Lower lobe of right lung (tissue), 2 donors: Measurements from ENCODE around the gene ICAM1. TPM values are rescaled to one million over a fixed set of nuclear protein-coding genes. Genes with fewer than 3 reads are reported as not detected.

ENCODE experiments used
- ATAC-seq, 2 donors: fragments of 200-7000 bp; cut with Tn5 transposase; one replicate each; pipeline ENCODE4 v1.9.1; 2020 to 2022; ENCODE audit warnings: mild to moderate bottlenecking in 2 of 2, moderate library complexity in 2 of 2
- DNase-seq: peaks from one replicate; pipeline ENCODE4 v3.0.0-alpha.2; 2020
- H3K27ac ChIP-seq: fragments of 200-600 bp; one replicate; pipeline ENCODE4 v1.8.0; 2022
- H3K27me3 ChIP-seq: fragments of 200-600 bp; one replicate; pipeline ENCODE4 v1.8.0; 2022; ENCODE audit warnings: low read depth
- H3K36me3 ChIP-seq: fragments of 200-600 bp; one replicate; pipeline ENCODE4 v1.8.0; 2022; ENCODE audit warnings: mild to moderate bottlenecking
- H3K4me1 ChIP-seq: fragments of 200-600 bp; one replicate; pipeline ENCODE4 v1.8.0; 2022
- H3K4me3 ChIP-seq: fragments of 200-600 bp; one replicate; pipeline ENCODE4 v1.8.0; 2022; ENCODE audit warnings: mild to moderate bottlenecking
- H3K9me3 ChIP-seq: fragments of 200-600 bp; one replicate; pipeline ENCODE4 v1.8.0; 2022
- intact Hi-C: fragments of 100-400 bp; cut with DNase I; formaldehyde crosslinking; loops from one replicate; pipeline ENCODE4 v1.11.0; 2022
- total RNA-seq: library from RNA; stranded (reverse); fragmentation: NEBNext Ultra II Directional; extraction: Animal tissue kit (Norgen Biotek cat#: 25700); gene quantifications from one replicate; pipeline ENCODE4 v1.2.1, GENCODE V29; 2021
- TF ChIP-seq, protein P1 (sequence below): fragments of 200-600 bp; IDR thresholded peaks from one replicate; pipeline ENCODE4 v1.8.0; 2022; ENCODE audit warnings: antibody characterized with exemption, mild to moderate bottlenecking
- donor health status: DM: no; HTN: yes; CAD: no; lungs with severe emphysema.

Gene ICAM1
- total RNA-seq, 1 donor from 2014 or later: 95.9 TPM

DNA sequence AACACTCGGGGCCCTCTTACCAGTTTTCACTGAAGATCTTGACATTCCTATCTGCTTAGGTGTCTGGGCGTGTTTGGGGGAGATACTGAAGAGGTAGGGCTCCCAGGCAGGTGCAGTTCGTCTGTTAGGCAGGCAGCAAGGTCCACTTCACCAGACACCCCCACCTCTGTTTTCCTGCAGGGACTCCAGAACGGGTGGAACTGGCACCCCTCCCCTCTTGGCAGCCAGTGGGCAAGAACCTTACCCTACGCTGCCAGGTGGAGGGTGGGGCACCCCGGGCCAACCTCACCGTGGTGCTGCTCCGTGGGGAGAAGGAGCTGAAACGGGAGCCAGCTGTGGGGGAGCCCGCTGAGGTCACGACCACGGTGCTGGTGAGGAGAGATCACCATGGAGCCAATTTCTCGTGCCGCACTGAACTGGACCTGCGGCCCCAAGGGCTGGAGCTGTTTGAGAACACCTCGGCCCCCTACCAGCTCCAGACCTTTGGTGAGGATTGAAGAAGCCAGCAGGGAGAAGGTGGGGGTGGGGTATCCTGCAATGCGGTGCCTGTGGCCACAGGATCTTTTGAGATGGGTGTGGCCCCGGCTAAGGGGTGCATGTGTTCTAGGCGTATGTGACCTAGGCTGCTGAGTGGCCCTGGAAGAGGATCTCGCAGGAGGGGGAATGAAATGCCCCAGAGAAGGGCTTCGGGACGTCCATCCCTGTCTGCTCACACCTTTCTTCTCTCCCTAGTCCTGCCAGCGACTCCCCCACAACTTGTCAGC lies 12.6 kb downstream of the ICAM1 start:
- Histone ChIP-seq H3K4me1 (peaks cover 73% of the 10 kb centered on the region), H3K36me3 (peaks cover 75% of the 10 kb centered on the region), H3K4me3 (peak overlapping the region; percentile 35), H3K27me3 (no peaks in the 10 kb centered on the region), H3K27ac (peak overlapping the region; percentile 68), H3K9me3 (no peaks in the 10 kb centered on the region)
- peak; percentile 80 for DNase-seq
- peak; percentile 18 to 59 for ATAC-seq
- intact Hi-C loops: no loop called here
- TF ChIP-seq, protein P1, sequence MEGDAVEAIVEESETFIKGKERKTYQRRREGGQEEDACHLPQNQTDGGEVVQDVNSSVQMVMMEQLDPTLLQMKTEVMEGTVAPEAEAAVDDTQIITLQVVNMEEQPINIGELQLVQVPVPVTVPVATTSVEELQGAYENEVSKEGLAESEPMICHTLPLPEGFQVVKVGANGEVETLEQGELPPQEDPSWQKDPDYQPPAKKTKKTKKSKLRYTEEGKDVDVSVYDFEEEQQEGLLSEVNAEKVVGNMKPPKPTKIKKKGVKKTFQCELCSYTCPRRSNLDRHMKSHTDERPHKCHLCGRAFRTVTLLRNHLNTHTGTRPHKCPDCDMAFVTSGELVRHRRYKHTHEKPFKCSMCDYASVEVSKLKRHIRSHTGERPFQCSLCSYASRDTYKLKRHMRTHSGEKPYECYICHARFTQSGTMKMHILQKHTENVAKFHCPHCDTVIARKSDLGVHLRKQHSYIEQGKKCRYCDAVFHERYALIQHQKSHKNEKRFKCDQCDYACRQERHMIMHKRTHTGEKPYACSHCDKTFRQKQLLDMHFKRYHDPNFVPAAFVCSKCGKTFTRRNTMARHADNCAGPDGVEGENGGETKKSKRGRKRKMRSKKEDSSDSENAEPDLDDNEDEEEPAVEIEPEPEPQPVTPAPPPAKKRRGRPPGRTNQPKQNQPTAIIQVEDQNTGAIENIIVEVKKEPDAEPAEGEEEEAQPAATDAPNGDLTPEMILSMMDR: no peak

DNA sequence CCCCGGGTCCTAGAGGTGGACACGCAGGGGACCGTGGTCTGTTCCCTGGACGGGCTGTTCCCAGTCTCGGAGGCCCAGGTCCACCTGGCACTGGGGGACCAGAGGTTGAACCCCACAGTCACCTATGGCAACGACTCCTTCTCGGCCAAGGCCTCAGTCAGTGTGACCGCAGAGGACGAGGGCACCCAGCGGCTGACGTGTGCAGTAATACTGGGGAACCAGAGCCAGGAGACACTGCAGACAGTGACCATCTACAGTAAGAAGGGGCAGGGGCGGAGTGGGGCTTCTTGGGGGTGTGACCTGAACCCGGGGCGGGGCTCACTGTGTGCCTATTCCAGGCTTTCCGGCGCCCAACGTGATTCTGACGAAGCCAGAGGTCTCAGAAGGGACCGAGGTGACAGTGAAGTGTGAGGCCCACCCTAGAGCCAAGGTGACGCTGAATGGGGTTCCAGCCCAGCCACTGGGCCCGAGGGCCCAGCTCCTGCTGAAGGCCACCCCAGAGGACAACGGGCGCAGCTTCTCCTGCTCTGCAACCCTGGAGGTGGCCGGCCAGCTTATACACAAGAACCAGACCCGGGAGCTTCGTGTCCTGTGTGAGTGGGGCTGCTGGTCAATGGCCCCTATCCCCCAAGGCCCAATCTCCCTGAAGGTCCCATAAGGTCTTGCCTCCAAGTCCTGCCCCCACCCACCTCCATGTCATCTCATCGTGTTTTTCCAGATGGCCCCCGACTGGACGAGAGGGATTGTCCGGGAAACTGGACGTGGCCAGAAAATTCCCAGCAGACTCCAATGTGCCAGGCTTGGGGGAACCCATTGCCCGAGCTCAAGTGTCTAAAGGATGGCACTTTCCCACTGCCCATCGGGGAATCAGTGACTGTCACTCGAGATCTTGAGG lies 13.4 kb downstream of the ICAM1 start:
- Histone ChIP-seq H3K9me3 (no peaks in the 10 kb centered on the region), H3K4me1 (peaks cover 73% of the 10 kb centered on the region), H3K36me3 (peaks cover 67% of the 10 kb centered on the region), H3K27ac (peak overlapping the region; percentile 68), H3K27me3 (peaks cover 4% of the 10 kb centered on the region), H3K4me3 (peak overlapping the region; percentile 35)
- DNase-seq (no peak), ATAC-seq (no peak)
- TF ChIP-seq, protein P1: no peak
- intact Hi-C loops: no loop called here

DNA sequence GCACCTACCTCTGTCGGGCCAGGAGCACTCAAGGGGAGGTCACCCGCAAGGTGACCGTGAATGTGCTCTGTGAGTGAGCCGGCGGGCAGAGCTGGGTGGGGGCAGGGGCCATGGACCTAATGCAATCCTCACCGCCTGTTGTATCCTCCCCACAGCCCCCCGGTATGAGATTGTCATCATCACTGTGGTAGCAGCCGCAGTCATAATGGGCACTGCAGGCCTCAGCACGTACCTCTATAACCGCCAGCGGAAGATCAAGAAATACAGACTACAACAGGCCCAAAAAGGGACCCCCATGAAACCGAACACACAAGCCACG lies 14.0 kb downstream of the ICAM1 start:
- no peak for ATAC-seq
- TF ChIP-seq, protein P1: no peak
- H3K4me3 ChIP-seq: no peak overlapping the region
- peaks cover 61% of the 10 kb centered on the region for H3K36me3 ChIP-seq
- peaks cover 73% of the 10 kb centered on the region for H3K4me1 ChIP-seq
- H3K27me3 ChIP-seq: peaks cover 10% of the 10 kb centered on the region
- no peak for DNase-seq
- H3K9me3 ChIP-seq: no peaks in the 10 kb centered on the region
- intact Hi-C loops: no loop called here
- peak overlapping the region; percentile 68 for H3K27ac ChIP-seq

DNA sequence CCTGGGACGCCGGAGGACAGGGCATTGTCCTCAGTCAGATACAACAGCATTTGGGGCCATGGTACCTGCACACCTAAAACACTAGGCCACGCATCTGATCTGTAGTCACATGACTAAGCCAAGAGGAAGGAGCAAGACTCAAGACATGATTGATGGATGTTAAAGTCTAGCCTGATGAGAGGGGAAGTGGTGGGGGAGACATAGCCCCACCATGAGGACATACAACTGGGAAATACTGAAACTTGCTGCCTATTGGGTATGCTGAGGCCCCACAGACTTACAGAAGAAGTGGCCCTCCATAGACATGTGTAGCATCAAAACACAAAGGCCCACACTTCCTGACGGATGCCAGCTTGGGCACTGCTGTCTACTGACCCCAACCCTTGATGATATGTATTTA lies 14.5 kb downstream of the ICAM1 start:
- H3K36me3 ChIP-seq: peaks cover 56% of the 10 kb centered on the region
- DNase-seq: no peak
- no peaks in the 10 kb centered on the region for H3K9me3 ChIP-seq
- TF ChIP-seq, protein P1: no peak
- peaks cover 14% of the 10 kb centered on the region for H3K27me3 ChIP-seq
- ATAC-seq: no peak
- H3K4me3 ChIP-seq: no peak overlapping the region
- H3K27ac ChIP-seq: no peak overlapping the region
- intact Hi-C loops: no loop called here
- H3K4me1 ChIP-seq: peaks cover 73% of the 10 kb centered on the region

DNA sequence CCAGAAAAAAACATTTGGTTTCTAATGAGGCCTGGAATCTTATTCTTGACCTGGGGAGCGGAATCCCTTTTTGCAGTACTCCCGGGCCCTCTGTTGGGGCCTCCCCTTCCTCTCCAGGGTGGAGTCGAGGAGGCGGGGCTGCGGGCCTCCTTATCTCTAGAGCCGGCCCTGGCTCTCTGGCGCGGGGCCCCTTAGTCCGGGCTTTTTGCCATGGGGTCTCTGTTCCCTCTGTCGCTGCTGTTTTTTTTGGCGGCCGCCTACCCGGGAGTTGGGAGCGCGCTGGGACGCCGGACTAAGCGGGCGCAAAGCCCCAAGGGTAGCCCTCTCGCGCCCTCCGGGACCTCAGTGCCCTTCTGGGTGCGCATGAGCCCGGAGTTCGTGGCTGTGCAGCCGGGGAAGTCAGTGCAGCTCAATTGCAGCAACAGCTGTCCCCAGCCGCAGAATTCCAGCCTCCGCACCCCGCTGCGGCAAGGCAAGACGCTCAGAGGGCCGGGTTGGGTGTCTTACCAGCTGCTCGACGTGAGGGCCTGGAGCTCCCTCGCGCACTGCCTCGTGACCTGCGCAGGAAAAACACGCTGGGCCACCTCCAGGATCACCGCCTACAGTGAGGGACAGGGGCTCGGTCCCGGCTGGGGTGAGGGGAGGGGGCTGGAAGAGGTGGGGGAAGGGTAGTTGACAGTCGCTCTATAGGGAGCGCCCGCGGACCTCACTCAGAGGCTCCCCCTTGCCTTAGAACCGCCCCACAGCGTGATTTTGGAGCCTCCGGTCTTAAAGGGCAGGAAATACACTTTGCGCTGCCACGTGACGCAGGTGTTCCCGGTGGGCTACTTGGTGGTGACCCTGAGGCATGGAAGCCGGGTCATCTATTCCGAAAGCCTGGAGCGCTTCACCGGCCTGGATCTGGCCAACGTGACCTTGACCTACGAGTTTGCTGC lies 16.1 kb downstream of the ICAM1 start, which contains the start of gene ICAM4:
TSS of gene ICAM4 (plus strand) at position 153 of the 935 bp plus-strand sequence. CDS start at position 211, 58 bp downstream.
- Histone ChIP-seq H3K27ac (peak within 1 kb of the TSS; percentile 81), H3K9me3 (no peaks in the 10 kb centered on the region), H3K27me3 (peaks cover 25% of the 10 kb centered on the region), H3K4me3 (peak within 1 kb of the TSS; percentile 44), H3K36me3 (peaks cover 42% of the 10 kb centered on the region), H3K4me1 (peaks cover 87% of the 10 kb centered on the region)
- DNase-seq (peak; percentile 88), ATAC-seq (peak; percentile 18 to 50)
- intact Hi-C loops: no loop called here
- TF ChIP-seq, protein P1: no peak
